RWPE1 (cell line): Measurements from ENCODE around the gene TPH2.

Experiments used
- CTCF ChIA-PET: fragments of 350-600 bp; sonication (Branson Sonifier 250); formaldehyde crosslinking; extraction: SDS; loops from one replicate; lab custom pipeline; 2021; lab: Yijun Ruan, JAX
- POLR2A ChIA-PET: fragments of 400-600 bp; formaldehyde crosslinking; extraction: SDS; loops from one replicate; lab custom pipeline; 2020; ENCODE audit warnings: antibody characterized with exemption; ENCODE audit not compliant: low non-redundant PET; lab: Yijun Ruan, JAX
- DNase-seq: peaks from one replicate; pipeline ENCODE4 v3.0.0; 2012; ENCODE audit warnings: low spot score
- H3K27ac ChIP-seq: fragments of 450-650 bp; 2 replicates; pipeline ENCODE4 v1.5.1; 2017
- CTCF ChIP-seq: fragments of 450-650 bp; conservative IDR thresholded peaks from 2 replicates; pipeline ENCODE4 v1.5.1; 2017; ENCODE audit warnings: low read depth, mild to moderate bottlenecking

Gene TPH2

DNA sequence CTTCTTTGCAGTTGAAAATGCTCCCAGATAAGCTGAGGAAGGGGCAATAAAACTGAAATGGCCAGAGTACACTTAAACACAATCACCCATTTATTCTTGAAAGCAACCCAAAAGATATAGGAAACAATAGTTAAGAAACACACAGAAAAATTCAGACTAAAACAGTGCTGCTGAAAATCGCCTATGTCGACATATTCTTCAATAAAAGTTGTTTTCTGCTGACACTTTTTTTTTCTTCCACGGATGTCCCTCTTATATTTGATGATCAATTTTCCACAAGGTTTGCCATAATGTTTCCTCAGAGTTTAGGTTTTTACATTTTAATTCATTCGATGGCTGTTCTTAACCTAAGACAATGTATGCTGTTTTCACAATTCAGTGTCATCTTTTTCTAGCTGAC is 74.2 kb downstream of the TPH2 start:
- CTCF ChIA-PET: interaction anchor here (0.6 kb wide), 1 partner anchor 134 kb away, joined by 3 read pairs; no protein-coding TSS in a partner anchor

DNA sequence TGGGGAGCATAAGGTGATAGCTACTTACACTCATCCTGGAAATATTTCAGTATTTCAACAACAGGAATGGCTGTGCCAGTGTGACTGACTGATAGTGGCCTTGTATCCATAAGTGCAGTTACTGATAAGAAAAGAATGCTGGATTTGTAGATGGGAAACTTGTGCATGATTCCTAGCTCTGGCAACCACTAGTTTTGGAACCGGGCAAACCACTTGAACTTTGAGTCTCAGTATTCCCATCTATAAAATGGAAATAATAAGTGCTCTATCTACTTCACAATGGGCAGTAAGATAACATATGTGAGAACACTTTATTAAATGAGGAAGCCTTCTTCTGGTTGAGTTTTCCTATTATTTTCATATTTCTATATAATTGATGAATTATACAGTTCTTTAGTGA is 77.2 kb downstream of the TPH2 start:
- no peak for TF ChIP-seq CTCF
- CTCF ChIA-PET: interaction anchor here (0.6 kb wide), 1 partner anchor 454 kb away, joined by 5 read pairs; no protein-coding TSS in a partner anchor

More for the DNA sequence above, 74.2 kb downstream of the TPH2 start:
- no peak for DNase-seq
- TF ChIP-seq CTCF: no peak
- POLR2A ChIA-PET: no interaction called here
- no peak overlapping the region for H3K27ac ChIP-seq

GRCh38 chr12:72017054-72017651 is 78.5 kb downstream of the TPH2 start:
- TF ChIP-seq CTCF: peak; percentile 79
- POLR2A ChIA-PET: no interaction called here
- peak; percentile 55 for DNase-seq
- CTCF ChIA-PET: interaction anchor here (0.6 to 1.1 kb wide), 12 partner anchors 9 to 1287 kb away, joined by 3 to 7 read pairs (median 4); no protein-coding TSS in a partner anchor
- no peak overlapping the region for H3K27ac ChIP-seq

More for the DNA sequence above, 77.2 kb downstream of the TPH2 start:
- POLR2A ChIA-PET: no interaction called here
- DNase-seq: no peak
- no peak overlapping the region for H3K27ac ChIP-seq

DNA sequence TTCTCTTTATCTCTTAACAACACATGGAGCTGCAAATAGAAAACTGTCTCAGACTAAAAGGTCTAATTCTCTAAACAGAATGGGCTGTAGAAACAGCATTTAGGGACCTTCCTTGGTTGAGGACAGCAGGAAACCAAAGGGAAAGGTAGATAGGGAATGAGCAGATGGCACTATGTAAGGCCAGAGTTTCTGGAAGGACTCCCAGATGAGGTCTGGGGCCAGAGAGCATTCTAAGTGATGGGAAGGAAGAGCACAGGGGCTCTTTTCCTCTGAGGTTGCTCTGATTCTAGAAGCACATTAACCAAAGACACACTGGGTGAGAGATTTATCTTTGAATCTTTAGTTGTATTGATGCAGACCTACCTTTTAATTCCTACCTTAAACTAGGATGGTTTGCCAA is 79.4 kb downstream of the TPH2 start:
- CTCF ChIA-PET: no interaction called here
- H3K27ac ChIP-seq: no peak overlapping the region
- no peak for TF ChIP-seq CTCF
- POLR2A ChIA-PET: no interaction called here
- no peak for DNase-seq

- no peak for DNase-seq
- ChIA-PET POLR2A (no interaction called here), CTCF (no interaction called here)
Measured at GRCh38 chr12:72024613-72025012, 86.0 kb downstream of the TPH2 start.

DNA sequence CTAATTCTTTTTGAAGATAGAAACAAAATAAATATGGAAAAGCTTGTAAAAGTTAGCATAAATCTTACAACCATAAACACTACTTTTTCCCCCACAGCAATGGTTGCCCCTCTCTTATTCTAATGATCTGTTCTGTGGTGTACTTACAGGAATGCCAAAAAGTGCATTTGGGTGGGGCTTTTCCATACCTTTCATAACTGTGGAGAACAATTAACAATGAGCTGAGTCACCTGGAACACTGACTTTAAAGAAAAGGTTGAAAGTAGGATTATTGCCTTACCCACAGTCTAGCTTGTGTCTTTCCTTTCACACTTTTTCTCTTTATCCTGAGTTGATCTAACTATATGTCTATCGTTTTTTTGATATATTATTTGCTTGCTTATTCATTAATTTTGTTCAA is 86.9 kb downstream of the TPH2 start:
- peak; percentile 9 for DNase-seq
- TF ChIP-seq CTCF: no peak
- H3K27ac ChIP-seq: no peak overlapping the region
- POLR2A ChIA-PET: no interaction called here
- CTCF ChIA-PET: interaction anchor here (1.3 kb wide), 1 partner anchor 9 kb away, joined by 4 read pairs; no protein-coding TSS in a partner anchor

More at GRCh38 chr12:72024613-72025012, 86.0 kb downstream of the TPH2 start:
- H3K27ac ChIP-seq: no peak overlapping the region
- no peak for TF ChIP-seq CTCF
